CD4-positive, alpha-beta memory T cell (primary cell): Measurements from ENCODE around the gene SDHA. TPM values are rescaled to one million over a fixed set of nuclear protein-coding genes. Genes with fewer than 3 reads are reported as not detected.
"Not testable (repeated sequence)": the region's sequence is repeated elsewhere in the genome, so short reads cannot be mapped to it uniquely, and the experiment has no call there.

Source experiments
- CTCF ChIA-PET: fragments of 350-600 bp; sonication (Branson Sonifier 250); formaldehyde crosslinking; loops from one replicate; lab custom pipeline; 2021; ENCODE audit warnings: inconsistent platforms; ENCODE audit not compliant: partially characterized antibody; lab: Charles Lee
- POLR2A ChIA-PET: fragments of 350-600 bp; sonication (Branson Sonifier 250); formaldehyde crosslinking; loops from one replicate; lab custom pipeline; 2021; ENCODE audit not compliant: partially characterized antibody; lab: Charles Lee
- DNase-seq, 5 donors: peaks; one replicate each; pipeline versions ENCODE4 v3.0.0 to v3.0.0-alpha.2; 2020 to 2022; ENCODE audit warnings: mixed read lengths in 1 of 5
- H3K27ac ChIP-seq: one replicate; pipeline ENCODE4 v1.7.0; 2013; ENCODE audit warnings: low read depth, low read length
- H3K27me3 ChIP-seq: 2 replicates; pipeline ENCODE4 v1.7.0; 2013; ENCODE audit warnings: mild to moderate bottlenecking, low read length, moderate library complexity; ENCODE audit not compliant: insufficient read depth
- H3K36me3 ChIP-seq: 2 replicates; pipeline ENCODE4 v1.7.0; 2013; ENCODE audit warnings: mild to moderate bottlenecking, low read length, moderate library complexity; ENCODE audit not compliant: insufficient read depth
- H3K4me1 ChIP-seq: 2 replicates; pipeline ENCODE4 v1.7.0; 2013; ENCODE audit warnings: mild to moderate bottlenecking, low read length, moderate library complexity; ENCODE audit not compliant: insufficient read depth
- H3K4me3 ChIP-seq, 2 donors: one replicate each; pipeline ENCODE4 v1.7.0; 2013; ENCODE audit warnings: low read length in 2 of 2, mild to moderate bottlenecking in 1 of 2
- H3K9me3 ChIP-seq, 2 donors: one replicate each; pipeline ENCODE4 v1.7.0; 2013; ENCODE audit warnings: low read length in 2 of 2, control low read depth in 1 of 2; ENCODE audit not compliant: control insufficient read depth in 1 of 2
- H3K27ac Mint-ChIP-seq, 7 donors: one replicate each; pipeline ENCODE4 v1.8.0; 2020 to 2021; ENCODE audit warnings: mixed read lengths in 7 of 7, mild to moderate bottlenecking in 6 of 7, inconsistent platforms in 3 of 7, moderate library complexity in 3 of 7
- H3K27me3 Mint-ChIP-seq, 2 donors: one replicate each; pipeline ENCODE4 v1.8.0; 2020 to 2021; ENCODE audit warnings: mixed read lengths in 2 of 2
- H3K36me3 Mint-ChIP-seq, 2 donors: one replicate each; pipeline ENCODE4 v1.8.0; 2020 to 2021; ENCODE audit warnings: mixed read lengths in 2 of 2, inconsistent platforms in 1 of 2, mild to moderate bottlenecking in 1 of 2
- H3K4me1 Mint-ChIP-seq, 4 donors: one replicate each; pipeline ENCODE4 v1.8.0; 2020 to 2021; ENCODE audit warnings: mixed read lengths in 4 of 4, mild to moderate bottlenecking in 1 of 4
- H3K4me3 Mint-ChIP-seq, 8 donors: one replicate each; pipeline ENCODE4 v1.8.0; 2020 to 2021; ENCODE audit warnings: mixed read lengths in 8 of 8, mild to moderate bottlenecking in 7 of 8, moderate library complexity in 6 of 8, inconsistent platforms in 3 of 8
- H3K9me3 Mint-ChIP-seq, 8 donors: one replicate each; pipeline ENCODE4 v1.8.0; 2020 to 2021; ENCODE audit warnings: mixed read lengths in 8 of 8, mild to moderate bottlenecking in 5 of 8, inconsistent platforms in 3 of 8, moderate library complexity in 1 of 8
- intact Hi-C: fragments of 100-400 bp; cut with micrococcal nuclease; formaldehyde crosslinking; loops from one replicate; pipeline ENCODE4 v1.15.1; 2023
- polyA plus RNA-seq, 2 donors: library from polyadenylated mRNA; unstranded; fragments of 300-500 nt; fragmentation: Illumina TruSeq; gene quantifications; one replicate each; pipeline ENCODE4 v1.2.3, GENCODE V29; 2021
- total RNA-seq, 2 experiments: library from RNA; stranded (reverse); gene quantifications; one replicate each; pipeline ENCODE4 v1.2.3, GENCODE V29; 2021

Gene SDHA
- total and polyA plus RNA-seq, 4 experiments from 2014 or later = 131 to 240 (median 175) TPM

GRCh38 chr5:298737-299125 lies 80.6 kb downstream of the SDHA start:
- H3K27ac ChIP-seq = no peak overlapping the region
- no peak for DNase-seq
- ChIA-PET CTCF (no interaction called here), POLR2A (interaction anchor here (0.7 kb wide), 1 partner anchor 28 kb away, joined by 5 read pairs; the partner anchor contains the start of gene PDCD6)
- H3K4me3 ChIP-seq = no peak overlapping the region
- intact Hi-C loops = no loop called here
- H3K27me3 ChIP-seq = no peaks in the 10 kb centered on the region
- Mint-ChIP-seq H3K36me3 (peaks cover 3% of the 10 kb centered on the region in 2 donors), H3K4me3 (no peak overlapping the region), H3K27ac (no peak overlapping the region), H3K4me1 (peaks cover 34 to 55% (median 36%) of the 10 kb centered on the region in 4 donors), H3K9me3 (no peaks in the 10 kb centered on the region), H3K27me3 (no peaks in the 10 kb centered on the region)
- H3K36me3 ChIP-seq = no peaks in the 10 kb centered on the region
- H3K4me1 ChIP-seq = peaks cover 13% of the 10 kb centered on the region
- H3K9me3 ChIP-seq = no peaks in the 10 kb centered on the region

GRCh38 chr5:299921-300320 lies 81.8 kb downstream of the SDHA start:
- H3K27ac ChIP-seq, H3K9me3 Mint-ChIP-seq, DNase-seq, H3K36me3 Mint-ChIP-seq, H3K27me3 Mint-ChIP-seq, H3K9me3 ChIP-seq, CTCF ChIA-PET, H3K27ac Mint-ChIP-seq, H3K36me3 ChIP-seq, H3K27me3 ChIP-seq, H3K4me3 Mint-ChIP-seq, intact Hi-C loops, H3K4me3 ChIP-seq, POLR2A ChIA-PET: not testable (repeated sequence)
- H3K4me1 Mint-ChIP-seq = peaks cover 34 to 55% (median 36%) of the 10 kb centered on the region in 4 donors
- H3K4me1 ChIP-seq = peaks cover 13% of the 10 kb centered on the region

GRCh38 chr5:300691-301435 lies 82.7 kb downstream of the SDHA start:
- POLR2A ChIA-PET, H3K4me3 ChIP-seq, H3K9me3 Mint-ChIP-seq, H3K27ac ChIP-seq, H3K9me3 ChIP-seq, H3K4me3 Mint-ChIP-seq, H3K27me3 Mint-ChIP-seq, H3K36me3 ChIP-seq, H3K27ac Mint-ChIP-seq, intact Hi-C loops, H3K27me3 ChIP-seq, CTCF ChIA-PET, DNase-seq: not testable (repeated sequence)
- H3K4me1 ChIP-seq = peaks cover 13% of the 10 kb centered on the region
- Mint-ChIP-seq H3K36me3 (peaks cover 9 to 10% of the 10 kb centered on the region in 2 donors), H3K4me1 (peaks cover 32 to 53% (median 34%) of the 10 kb centered on the region in 4 donors)

GRCh38 chr5:302416-302815 lies 84.3 kb downstream of the SDHA start:
- CTCF ChIA-PET, H3K9me3 ChIP-seq, H3K27me3 Mint-ChIP-seq, H3K4me3 ChIP-seq, H3K9me3 Mint-ChIP-seq, POLR2A ChIA-PET, DNase-seq, H3K4me1 ChIP-seq, H3K27me3 ChIP-seq, H3K27ac ChIP-seq, intact Hi-C loops: not testable (repeated sequence)
- H3K36me3 Mint-ChIP-seq = peaks cover 17 to 22% of the 10 kb centered on the region in 2 donors
- H3K4me1 Mint-ChIP-seq = peaks cover 18 to 37% (median 20%) of the 10 kb centered on the region in 4 donors
- peak overlapping the region in 1 of 7 donors; percentile 54 for H3K27ac Mint-ChIP-seq
- H3K4me3 Mint-ChIP-seq = peak overlapping the region in 1 of 8 donors; percentile 7
- peaks cover 18% of the 10 kb centered on the region for H3K36me3 ChIP-seq

- no peak for DNase-seq
- H3K27me3 Mint-ChIP-seq = no peaks in the 10 kb centered on the region
- peak overlapping the region in 2 of 7 donors; percentile 24 to 43 for H3K27ac Mint-ChIP-seq
- peaks cover 16 to 26% of the 10 kb centered on the region in 2 donors for H3K36me3 Mint-ChIP-seq
- no peak overlapping the region for H3K4me3 Mint-ChIP-seq
- intact Hi-C loops = no loop called here
- H3K4me3 ChIP-seq = no peak overlapping the region
- POLR2A ChIA-PET = no interaction called here
- H3K4me1 Mint-ChIP-seq = peaks cover 16 to 32% (median 16%) of the 10 kb centered on the region in 4 donors
- H3K4me1 ChIP-seq = no peaks in the 10 kb centered on the region
- no peak overlapping the region for H3K27ac ChIP-seq
- H3K27me3 ChIP-seq = no peaks in the 10 kb centered on the region
- CTCF ChIA-PET = no interaction called here
- H3K9me3 Mint-ChIP-seq = no peaks in the 10 kb centered on the region
- peaks cover 24% of the 10 kb centered on the region for H3K36me3 ChIP-seq
- no peaks in the 10 kb centered on the region for H3K9me3 ChIP-seq
Measured at GRCh38 chr5:302966-303365, 84.8 kb downstream of the SDHA start.

GRCh38 chr5:303741-304140 lies 85.6 kb downstream of the SDHA start:
- H3K36me3 Mint-ChIP-seq = peaks cover 20 to 26% of the 10 kb centered on the region in 2 donors
- H3K4me3 ChIP-seq, H3K27ac ChIP-seq, CTCF ChIA-PET, POLR2A ChIA-PET, H3K27ac Mint-ChIP-seq, DNase-seq, H3K9me3 Mint-ChIP-seq, H3K4me3 Mint-ChIP-seq, intact Hi-C loops, H3K27me3 Mint-ChIP-seq, H3K4me1 ChIP-seq, H3K9me3 ChIP-seq, H3K27me3 ChIP-seq: not testable (repeated sequence)
- peaks cover 26% of the 10 kb centered on the region for H3K36me3 ChIP-seq
- peaks cover 16 to 27% (median 16%) of the 10 kb centered on the region in 4 donors for H3K4me1 Mint-ChIP-seq

- H3K9me3 ChIP-seq = no peaks in the 10 kb centered on the region
- peaks cover 22 to 26% of the 10 kb centered on the region in 2 donors for H3K36me3 Mint-ChIP-seq
- ChIA-PET POLR2A (no interaction called here), CTCF (no interaction called here)
- peaks cover 14 to 23% (median 16%) of the 10 kb centered on the region in 4 donors for H3K4me1 Mint-ChIP-seq
- no peak overlapping the region for H3K27ac ChIP-seq
- H3K4me1 ChIP-seq = no peaks in the 10 kb centered on the region
- peaks cover 32% of the 10 kb centered on the region for H3K36me3 ChIP-seq
- H3K27ac Mint-ChIP-seq = no peak overlapping the region
- no peaks in the 10 kb centered on the region for H3K27me3 ChIP-seq
- DNase-seq = no peak
- no peaks in the 10 kb centered on the region for H3K27me3 Mint-ChIP-seq
- intact Hi-C loops = no loop called here
- H3K4me3 Mint-ChIP-seq = no peak overlapping the region
- H3K4me3 ChIP-seq = no peak overlapping the region
- H3K9me3 Mint-ChIP-seq = no peaks in the 10 kb centered on the region
Measured at GRCh38 chr5:305050-305449, 86.9 kb downstream of the SDHA start.
